SK-N-SH (cell line): ENCODE measurements around the gene HGS. TPM values are rescaled to one million over a fixed set of nuclear protein-coding genes. Genes with fewer than 3 reads are reported as not detected.
A peak's percentile ranks its signal among the peaks of the same experiment; 100 is the strongest.

ENCODE experiments used
- CTCF ChIA-PET: fragments of 300-600, 350-600 bp; formaldehyde crosslinking; extraction: SDS; loops from one replicate; lab custom pipeline; 2021; lab: Yijun Ruan, JAX
- POLR2A ChIA-PET: fragments of 350-600 bp; sonication (Branson Sonifier 250); formaldehyde crosslinking; extraction: SDS; loops from one replicate; lab custom pipeline; 2020; ENCODE audit warnings: antibody characterized with exemption, inconsistent platforms; lab: Yijun Ruan, JAX
- DNase-seq: peaks from one replicate; pipeline ENCODE4 v3.0.0; 2012
- H2AFZ ChIP-seq: fragments of 200-600 bp; sonication (generic); 2 replicates; pipeline ENCODE4 v1.8.1; 2016; ENCODE audit warnings: antibody characterized with exemption, mild to moderate bottlenecking, low read depth
- H3F3A ChIP-seq: fragments of 200-600 bp; sonication (generic); replicated peaks from 2 replicates; pipeline ENCODE3; 2016; ENCODE audit warnings: antibody characterized with exemption, mild to moderate bottlenecking; ENCODE audit not compliant: insufficient read depth
- H3K27ac ChIP-seq, 2 experiments: fragments of 200-500 bp in 1 of 2; fragments of 200-600 bp in 1 of 2; sonication (Bioruptor generic) in 1 of 2; sonication (generic), shearing (Covaris generic) in 1 of 2; 2 replicates each; pipeline versions ENCODE4 v1.5.1 to v1.6.1; 2014 to 2016; ENCODE audit warnings: low read depth in 2 of 2, inconsistent platforms in 1 of 2, low read length in 1 of 2, mild to moderate bottlenecking in 1 of 2, mixed read lengths in 1 of 2
- H3K27me3 ChIP-seq: fragments of 200-600 bp; sonication (generic), shearing (Covaris generic); 2 replicates; pipeline ENCODE4 v1.6.1; 2016; ENCODE audit warnings: mixed run types; ENCODE audit not compliant: insufficient read depth
- H3K36me3 ChIP-seq, 2 experiments: fragments of 200-500 bp in 1 of 2; fragments of 200-600 bp in 1 of 2; sonication (Bioruptor generic) in 1 of 2; sonication (generic) in 1 of 2; replicated peaks in 1 of 2; 2 replicates each; pipeline versions ENCODE3 to v1.5.1; 2014 to 2016; ENCODE audit warnings: low read length in 1 of 2, mild to moderate bottlenecking in 1 of 2; ENCODE audit not compliant: insufficient read depth in 2 of 2, control insufficient read depth in 1 of 2
- H3K4me1 ChIP-seq, 2 experiments: fragments of 200-500 bp in 1 of 2; fragments of 200-600 bp in 1 of 2; sonication (Bioruptor generic) in 1 of 2; sonication (generic), shearing (Covaris generic) in 1 of 2; 2 replicates each; pipeline versions ENCODE4 v1.5.1 to v1.6.1; 2014 to 2016; ENCODE audit warnings: low read depth in 1 of 2, low read length in 1 of 2, mixed run types in 1 of 2; ENCODE audit not compliant: insufficient read depth in 2 of 2, control insufficient read depth in 1 of 2
- H3K4me2 ChIP-seq: fragments of 200-600 bp; sonication (generic), shearing (Covaris generic); 2 replicates; pipeline ENCODE4 v1.6.1; 2017; ENCODE audit warnings: mixed run types
- H3K4me3 ChIP-seq, 2 experiments: fragments of 200-500 bp in 1 of 2; fragments of 200-600 bp in 1 of 2; sonication (Bioruptor generic) in 1 of 2; sonication (generic), shearing (Covaris generic) in 1 of 2; 2 replicates each; pipeline versions ENCODE4 v1.5.1 to v1.8.1; 2014 to 2016; ENCODE audit warnings: low read depth in 2 of 2, inconsistent platforms in 1 of 2, low read length in 1 of 2, mild to moderate bottlenecking in 1 of 2, mixed read lengths in 1 of 2, moderate library complexity in 1 of 2
- H3K79me2 ChIP-seq: fragments of 200-600 bp; sonication (generic); 2 replicates; pipeline ENCODE4 v1.8.1; 2017; ENCODE audit warnings: mild to moderate bottlenecking; ENCODE audit not compliant: insufficient read depth
- H3K9ac ChIP-seq: fragments of 200-600 bp; sonication (generic); 2 replicates; pipeline ENCODE4 v1.6.1; 2017; ENCODE audit warnings: mixed run types
- H3K9me2 ChIP-seq: fragments of 200-600 bp; sonication (generic); 2 replicates; pipeline ENCODE4 v1.6.1; 2017; ENCODE audit warnings: mixed run types
- H3K9me3 ChIP-seq: fragments of 200-600 bp; sonication (generic); 2 replicates; pipeline ENCODE4 v1.6.1; 2017; ENCODE audit warnings: mixed run types, mild to moderate bottlenecking, moderate library complexity
- H4K20me1 ChIP-seq: fragments of 200-600 bp; sonication (generic); 2 replicates; pipeline ENCODE4 v1.6.1; 2017; ENCODE audit warnings: mild to moderate bottlenecking, mixed run types; ENCODE audit not compliant: insufficient read depth
- JUND ChIP-seq: IDR thresholded peaks from 2 replicates; pipeline ENCODE4 v1.4.0; 2012
- MXI1 ChIP-seq: IDR thresholded peaks from 2 replicates; pipeline ENCODE4 v1.6.1; 2012; ENCODE audit warnings: mild to moderate bottlenecking, low read depth, low read length, improper control_type of control experiment
- RAD21 ChIP-seq: IDR thresholded peaks from 2 replicates; pipeline ENCODE4 v1.6.1; 2012; ENCODE audit warnings: mild to moderate bottlenecking, low read length
- RCOR1 ChIP-seq: fragments of 150-350 bp; IDR thresholded peaks from 2 replicates; pipeline ENCODE4 v1.6.1; 2017; ENCODE audit warnings: antibody characterized with exemption, low read length
- RXRA ChIP-seq: IDR thresholded peaks from 2 replicates; pipeline ENCODE4 v1.4.0; 2012; ENCODE audit warnings: low read depth, mild to moderate bottlenecking, borderline replicate concordance
- SIN3A ChIP-seq: IDR thresholded peaks from 2 replicates; pipeline ENCODE4 v1.6.1; 2012; ENCODE audit warnings: low read depth, mild to moderate bottlenecking, low read length, moderate library complexity, borderline replicate concordance
- USF1 ChIP-seq: IDR thresholded peaks from 2 replicates; pipeline ENCODE4 v1.4.0; 2012; ENCODE audit warnings: low read depth, borderline replicate concordance
- YY1 ChIP-seq: IDR thresholded peaks from 2 replicates; pipeline ENCODE4 v1.4.0; 2012; ENCODE audit warnings: low read depth, mild to moderate bottlenecking
- WGBS: methylation state at CpG from one replicate; pipeline ENCODE4 v1.1.6; 2017; ENCODE audit warnings: low lambda C conversion rate; 5-methylcytosine and 5-hydroxymethylcytosine counted together
- polyA plus RNA-seq, 3 experiments: library from polyadenylated mRNA; depleted of rRNA; stranded (reverse); fragments of >200 nt; gene quantifications; 2 replicates each; pipeline ENCODE4 v1.2.3, GENCODE V29; 2012
- TF ChIP-seq, protein P1 (sequence below): IDR thresholded peaks from 2 replicates; pipeline ENCODE4; 2012
- TF ChIP-seq, protein P2 (sequence below): fragments of 200-600 bp; sonication (generic); IDR thresholded peaks from 2 replicates; pipeline ENCODE4 v1.6.1; 2017; ENCODE audit warnings: antibody characterized with exemption, mild to moderate bottlenecking, moderate library complexity
- TF ChIP-seq, protein P3 (sequence below): fragments of 150-350 bp; IDR thresholded peaks from 2 replicates; pipeline ENCODE4 v1.6.1; 2016; ENCODE audit warnings: mild to moderate bottlenecking, low read depth, low read length

The HGS gene
- polyA plus RNA-seq, 1 of the 3 experiments (the other 2 are of a cell fraction) = 192 TPM

DNA sequence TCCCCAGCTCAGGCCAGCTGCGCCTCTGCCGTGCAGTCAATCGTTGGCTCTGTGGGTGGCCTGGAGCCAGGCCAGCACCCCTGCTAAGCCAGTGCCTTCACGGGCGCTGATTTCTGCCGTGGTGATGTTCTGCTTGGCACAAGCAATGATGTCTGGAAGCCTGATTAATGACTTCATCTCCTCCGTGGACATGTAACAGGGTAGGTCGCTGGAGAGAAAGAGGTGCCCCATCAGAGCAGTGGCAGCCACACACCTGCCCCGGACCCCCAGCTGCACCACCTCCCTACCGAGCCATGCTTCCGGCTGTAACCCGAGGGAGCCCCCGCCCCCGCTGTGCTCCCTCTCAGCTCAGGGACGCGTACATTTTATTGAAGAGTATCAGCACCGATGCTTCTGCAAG is 2.1 kb upstream of the HGS start:
- Histone ChIP-seq H3K79me2 (peaks cover 91% of the 10 kb centered on the region), H3K9ac (no peak overlapping the region), H3K36me3 (peaks cover 23 to 32% of the 10 kb centered on the region in 2 experiments), H3K9me3 (no peaks in the 10 kb centered on the region), H3K27ac (no peak overlapping the region; a peak in 1 of 4 replicates), H3K4me3 (no peak overlapping the region)
- DNase-seq = no peak
- 73% methylated on average over 17 of the region's 17 CpGs for WGBS
- TF ChIP-seq, protein P1, sequence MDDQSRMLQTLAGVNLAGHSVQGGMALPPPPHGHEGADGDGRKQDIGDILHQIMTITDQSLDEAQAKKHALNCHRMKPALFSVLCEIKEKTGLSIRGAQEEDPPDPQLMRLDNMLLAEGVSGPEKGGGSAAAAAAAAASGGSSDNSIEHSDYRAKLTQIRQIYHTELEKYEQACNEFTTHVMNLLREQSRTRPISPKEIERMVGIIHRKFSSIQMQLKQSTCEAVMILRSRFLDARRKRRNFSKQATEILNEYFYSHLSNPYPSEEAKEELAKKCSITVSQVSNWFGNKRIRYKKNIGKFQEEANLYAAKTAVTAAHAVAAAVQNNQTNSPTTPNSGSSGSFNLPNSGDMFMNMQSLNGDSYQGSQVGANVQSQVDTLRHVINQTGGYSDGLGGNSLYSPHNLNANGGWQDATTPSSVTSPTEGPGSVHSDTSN = no peak
- TF ChIP-seq RAD21 (no peak), RCOR1 (no peak), JUND (no peak), SIN3A (no peak), MXI1 (no peak), RXRA (no peak), USF1 (no peak), YY1 (no peak)
- TF ChIP-seq, protein P2, sequence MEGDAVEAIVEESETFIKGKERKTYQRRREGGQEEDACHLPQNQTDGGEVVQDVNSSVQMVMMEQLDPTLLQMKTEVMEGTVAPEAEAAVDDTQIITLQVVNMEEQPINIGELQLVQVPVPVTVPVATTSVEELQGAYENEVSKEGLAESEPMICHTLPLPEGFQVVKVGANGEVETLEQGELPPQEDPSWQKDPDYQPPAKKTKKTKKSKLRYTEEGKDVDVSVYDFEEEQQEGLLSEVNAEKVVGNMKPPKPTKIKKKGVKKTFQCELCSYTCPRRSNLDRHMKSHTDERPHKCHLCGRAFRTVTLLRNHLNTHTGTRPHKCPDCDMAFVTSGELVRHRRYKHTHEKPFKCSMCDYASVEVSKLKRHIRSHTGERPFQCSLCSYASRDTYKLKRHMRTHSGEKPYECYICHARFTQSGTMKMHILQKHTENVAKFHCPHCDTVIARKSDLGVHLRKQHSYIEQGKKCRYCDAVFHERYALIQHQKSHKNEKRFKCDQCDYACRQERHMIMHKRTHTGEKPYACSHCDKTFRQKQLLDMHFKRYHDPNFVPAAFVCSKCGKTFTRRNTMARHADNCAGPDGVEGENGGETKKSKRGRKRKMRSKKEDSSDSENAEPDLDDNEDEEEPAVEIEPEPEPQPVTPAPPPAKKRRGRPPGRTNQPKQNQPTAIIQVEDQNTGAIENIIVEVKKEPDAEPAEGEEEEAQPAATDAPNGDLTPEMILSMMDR = no peak
- TF ChIP-seq, protein P3, sequence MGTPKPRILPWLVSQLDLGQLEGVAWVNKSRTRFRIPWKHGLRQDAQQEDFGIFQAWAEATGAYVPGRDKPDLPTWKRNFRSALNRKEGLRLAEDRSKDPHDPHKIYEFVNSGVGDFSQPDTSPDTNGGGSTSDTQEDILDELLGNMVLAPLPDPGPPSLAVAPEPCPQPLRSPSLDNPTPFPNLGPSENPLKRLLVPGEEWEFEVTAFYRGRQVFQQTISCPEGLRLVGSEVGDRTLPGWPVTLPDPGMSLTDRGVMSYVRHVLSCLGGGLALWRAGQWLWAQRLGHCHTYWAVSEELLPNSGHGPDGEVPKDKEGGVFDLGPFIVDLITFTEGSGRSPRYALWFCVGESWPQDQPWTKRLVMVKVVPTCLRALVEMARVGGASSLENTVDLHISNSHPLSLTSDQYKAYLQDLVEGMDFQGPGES = no peak
- TF ChIP-seq, all 33 proteins: peak for 0
- Histone ChIP-seq H3K27me3 (no peaks in the 10 kb centered on the region), H4K20me1 (peaks cover 23% of the 10 kb centered on the region), H3F3A (peaks cover 21% of the 10 kb centered on the region), H3K9me2 (no peaks in the 10 kb centered on the region), H3K4me2 (peak overlapping the region; percentile 96; the same call in 1 of the 2 replicates), H2AFZ (no peak overlapping the region), H3K4me1 (peaks cover 19 to 21% of the 10 kb centered on the region in 2 experiments; a peak in 3 of 4 replicates)
- ChIA-PET CTCF (interaction anchor here (0.8 to 1.2 kb wide), 2 partner anchors 10 to 16 kb away, joined by 3 to 5 read pairs; no protein-coding TSS in a partner anchor), POLR2A (interaction anchor here (1.0 kb wide), 1 partner anchor 11 kb away, joined by 5 read pairs; no protein-coding TSS in a partner anchor)
